Measurements from ENCODE around the gene ATG2B. TPM values are rescaled to one million over a fixed set of nuclear protein-coding genes. Genes with fewer than 3 reads are reported as not detected.
"Not testable (repeated sequence)": the region's sequence is repeated elsewhere in the genome, so short reads cannot be mapped to it uniquely, and the experiment has no call there.

Gene ATG2B
- total RNA-seq, 1 donor from 2014 or later, result 10.0 TPM

DNA sequence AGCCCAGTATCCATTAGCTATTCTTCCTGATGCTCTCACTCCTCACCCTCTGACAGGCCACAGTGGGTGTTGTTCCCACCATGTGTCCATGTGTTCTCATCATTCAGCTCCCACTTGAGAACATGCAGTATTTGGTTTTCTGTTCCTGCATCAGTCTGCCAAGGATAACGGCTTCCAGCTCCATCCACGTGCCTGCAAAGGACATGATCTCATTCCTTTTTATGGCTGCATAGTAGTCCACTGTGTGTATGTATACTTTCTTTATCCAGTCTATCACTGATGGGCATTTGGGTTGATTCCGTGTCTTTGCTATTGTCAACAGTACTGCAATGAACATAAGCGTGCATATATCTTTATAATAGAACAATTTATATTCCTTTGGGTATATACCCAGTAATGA, 8.9 kb downstream of the ATG2B start:
- TF ChIP-seq, protein P1, sequence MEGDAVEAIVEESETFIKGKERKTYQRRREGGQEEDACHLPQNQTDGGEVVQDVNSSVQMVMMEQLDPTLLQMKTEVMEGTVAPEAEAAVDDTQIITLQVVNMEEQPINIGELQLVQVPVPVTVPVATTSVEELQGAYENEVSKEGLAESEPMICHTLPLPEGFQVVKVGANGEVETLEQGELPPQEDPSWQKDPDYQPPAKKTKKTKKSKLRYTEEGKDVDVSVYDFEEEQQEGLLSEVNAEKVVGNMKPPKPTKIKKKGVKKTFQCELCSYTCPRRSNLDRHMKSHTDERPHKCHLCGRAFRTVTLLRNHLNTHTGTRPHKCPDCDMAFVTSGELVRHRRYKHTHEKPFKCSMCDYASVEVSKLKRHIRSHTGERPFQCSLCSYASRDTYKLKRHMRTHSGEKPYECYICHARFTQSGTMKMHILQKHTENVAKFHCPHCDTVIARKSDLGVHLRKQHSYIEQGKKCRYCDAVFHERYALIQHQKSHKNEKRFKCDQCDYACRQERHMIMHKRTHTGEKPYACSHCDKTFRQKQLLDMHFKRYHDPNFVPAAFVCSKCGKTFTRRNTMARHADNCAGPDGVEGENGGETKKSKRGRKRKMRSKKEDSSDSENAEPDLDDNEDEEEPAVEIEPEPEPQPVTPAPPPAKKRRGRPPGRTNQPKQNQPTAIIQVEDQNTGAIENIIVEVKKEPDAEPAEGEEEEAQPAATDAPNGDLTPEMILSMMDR (IDR thresholded peaks at IDR 0.05; ENCODE audit: borderline replicate concordance), result no peak
- peaks cover 13% of the 10 kb centered on the region for H3K4me1 ChIP-seq
- H3K27ac ChIP-seq (replicated peaks), result no peak overlapping the region
- no peaks in the 10 kb centered on the region for H3K36me3 ChIP-seq
- intact Hi-C loops (cut with micrococcal nuclease), result no loop called here
- no peaks in the 10 kb centered on the region for H3K9me3 ChIP-seq (replicated peaks)
- DNase-seq, result no peak
- H3K27me3 ChIP-seq (ENCODE audit: low read depth), result no peaks in the 10 kb centered on the region
- H3K4me3 ChIP-seq, result no peak overlapping the region

DNA sequence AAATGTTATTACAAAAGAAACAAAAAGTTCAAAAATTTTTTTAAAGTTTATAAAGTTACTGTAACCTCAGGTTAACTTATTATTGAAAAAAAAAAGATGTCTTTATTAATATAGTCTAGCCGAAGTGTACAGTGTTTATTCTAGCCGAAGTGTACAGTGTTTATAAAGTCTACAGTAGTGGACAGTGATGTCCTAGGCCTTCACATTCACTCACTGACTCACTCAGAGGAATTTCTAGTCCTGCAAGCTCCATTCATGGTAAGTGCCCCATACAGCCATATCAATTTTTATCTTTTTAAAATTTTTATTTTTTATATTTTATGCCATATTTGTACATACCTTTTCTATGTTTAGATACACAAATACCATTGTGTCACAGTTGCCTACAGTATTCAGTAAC, 10.4 kb downstream of the ATG2B start:
- Histone ChIP-seq H3K4me3 (no peak overlapping the region), H3K27me3 (ENCODE audit: low read depth) (no peaks in the 10 kb centered on the region), H3K36me3 (no peaks in the 10 kb centered on the region), H3K9me3 (replicated peaks) (no peaks in the 10 kb centered on the region), H3K4me1 (peaks cover 18% of the 10 kb centered on the region), H3K27ac (replicated peaks) (no peak overlapping the region)
- intact Hi-C loops (cut with micrococcal nuclease), result no loop called here
- DNase-seq, result no peak
- TF ChIP-seq, protein P1 (IDR thresholded peaks at IDR 0.05; ENCODE audit: borderline replicate concordance), result no peak

DNA sequence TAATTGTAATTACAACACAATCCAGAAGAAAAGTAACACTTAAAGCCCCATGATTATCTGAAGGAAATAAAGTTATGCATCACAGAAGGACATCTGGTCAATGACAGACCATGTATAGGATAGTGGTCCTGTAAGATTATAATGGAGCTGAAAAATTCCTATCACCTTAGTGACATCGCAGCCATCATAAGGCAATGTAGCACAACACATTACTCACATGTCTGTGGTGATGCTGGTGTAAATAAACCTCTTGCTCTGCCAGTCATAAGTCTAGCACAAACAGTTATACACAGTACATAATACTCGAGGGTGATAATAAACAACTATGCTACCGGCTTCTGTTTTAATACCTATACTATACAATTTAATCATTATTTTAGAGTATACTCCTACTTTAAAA, 11.2 kb downstream of the ATG2B start:
- H3K27me3 ChIP-seq (ENCODE audit: low read depth), result no peaks in the 10 kb centered on the region
- no peaks in the 10 kb centered on the region for H3K9me3 ChIP-seq (replicated peaks)
- TF ChIP-seq, protein P1 (IDR thresholded peaks at IDR 0.05; ENCODE audit: borderline replicate concordance), result no peak
- intact Hi-C loops (cut with micrococcal nuclease), result no loop called here
- no peak for DNase-seq
- H3K4me3 ChIP-seq, result no peak overlapping the region
- peaks cover 18% of the 10 kb centered on the region for H3K4me1 ChIP-seq
- no peaks in the 10 kb centered on the region for H3K36me3 ChIP-seq
- no peak overlapping the region for H3K27ac ChIP-seq (replicated peaks)

DNA sequence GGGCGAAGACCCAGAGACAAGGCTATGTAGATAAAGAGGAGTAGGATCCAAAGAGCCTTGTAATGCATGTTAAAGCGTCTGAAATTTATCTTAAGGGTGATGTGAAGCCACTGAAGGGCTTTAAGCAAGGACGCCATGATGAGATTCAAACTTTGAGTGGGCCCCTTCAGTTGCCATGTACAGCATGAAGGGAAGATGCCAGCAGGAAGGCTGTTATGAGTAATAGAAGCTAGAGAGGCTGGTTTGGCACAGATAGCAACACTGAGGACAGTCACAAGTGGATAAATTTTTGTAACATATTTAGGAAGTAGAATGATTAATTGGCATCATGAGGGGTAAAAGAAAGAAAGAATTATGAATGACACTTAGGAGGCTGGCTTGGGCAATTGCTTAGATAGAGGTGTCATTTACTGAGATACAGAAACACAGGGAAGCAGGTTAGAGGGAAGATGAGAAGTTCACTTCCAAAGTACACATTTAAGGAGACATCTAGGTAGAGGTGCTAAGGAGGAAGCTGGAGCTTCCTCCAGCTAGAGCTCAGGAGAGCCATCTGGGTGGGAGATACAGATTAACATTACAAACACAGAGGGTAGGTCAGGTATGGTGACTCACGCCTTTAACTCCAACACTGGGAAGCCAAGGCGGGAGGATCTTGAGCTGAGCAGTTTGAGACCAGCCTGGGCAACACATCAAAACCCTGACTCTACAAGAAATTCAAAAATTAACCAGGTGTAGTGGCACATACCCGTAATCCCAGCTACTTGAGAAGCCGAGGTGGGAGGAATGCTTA, 13.7 kb downstream of the ATG2B start:
- H3K27ac ChIP-seq (replicated peaks), result no peak overlapping the region
- H3K27me3 ChIP-seq (ENCODE audit: low read depth), result no peaks in the 10 kb centered on the region
- TF ChIP-seq, protein P1 (IDR thresholded peaks at IDR 0.05; ENCODE audit: borderline replicate concordance), result no peak
- H3K36me3 ChIP-seq, result no peaks in the 10 kb centered on the region
- intact Hi-C loops (cut with micrococcal nuclease), result no loop called here
- DNase-seq, result no peak
- peaks cover 19% of the 10 kb centered on the region for H3K4me1 ChIP-seq
- no peaks in the 10 kb centered on the region for H3K9me3 ChIP-seq (replicated peaks)
- no peak overlapping the region for H3K4me3 ChIP-seq

DNA sequence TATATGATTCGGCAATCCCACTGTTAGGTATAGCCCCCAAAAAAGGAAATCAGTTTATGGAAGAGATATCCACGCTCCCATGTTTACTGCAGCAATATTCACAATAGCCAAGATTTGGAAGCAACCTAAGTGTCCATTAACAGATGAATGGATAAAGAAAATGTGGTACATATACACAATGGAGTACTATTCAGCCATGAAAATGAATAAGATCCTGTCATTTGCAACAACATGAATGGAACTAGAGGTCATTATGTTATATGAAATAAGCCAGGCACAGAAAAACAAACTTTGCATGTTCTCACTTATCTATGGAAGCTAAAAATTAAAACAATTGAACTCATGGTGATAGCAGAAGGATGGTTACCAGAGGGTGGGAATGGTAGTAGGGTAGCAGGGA, 15.2 kb downstream of the ATG2B start:
- intact Hi-C loops (cut with micrococcal nuclease); H3K27ac ChIP-seq (replicated peaks); DNase-seq; H3K4me3 ChIP-seq; H3K36me3 ChIP-seq; H3K9me3 ChIP-seq (replicated peaks); H3K27me3 ChIP-seq (ENCODE audit: low read depth): not testable (repeated sequence)
- peaks cover 24% of the 10 kb centered on the region for H3K4me1 ChIP-seq

DNA sequence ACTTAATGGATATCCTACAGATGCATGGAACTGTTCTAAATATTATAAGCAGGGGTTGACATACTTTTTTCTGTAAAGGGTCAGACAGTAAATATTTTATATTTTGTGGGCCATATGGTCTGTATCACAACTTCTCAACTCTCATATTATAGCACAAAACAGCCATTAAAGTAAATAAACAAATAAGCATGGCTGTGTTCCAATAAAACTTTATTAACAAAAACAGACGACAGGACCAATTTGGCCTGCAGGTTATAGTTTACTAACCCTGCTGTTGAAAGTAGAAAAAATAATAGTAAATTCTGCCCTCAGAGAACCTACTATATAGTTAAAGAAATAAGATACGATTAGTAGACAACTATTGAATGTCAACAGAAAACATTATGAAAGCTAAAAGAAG, 17.5 kb downstream of the ATG2B start:
- H3K9me3 ChIP-seq (replicated peaks), result no peaks in the 10 kb centered on the region
- H3K27me3 ChIP-seq (ENCODE audit: low read depth), result no peaks in the 10 kb centered on the region
- no peak overlapping the region for H3K27ac ChIP-seq (replicated peaks)
- intact Hi-C loops (cut with micrococcal nuclease), result no loop called here
- TF ChIP-seq, protein P1 (IDR thresholded peaks at IDR 0.05; ENCODE audit: borderline replicate concordance), result no peak
- H3K4me1 ChIP-seq, result peaks cover 16% of the 10 kb centered on the region
- peaks cover 18% of the 10 kb centered on the region for H3K36me3 ChIP-seq
- DNase-seq, result no peak
- H3K4me3 ChIP-seq, result no peak overlapping the region

All from left ventricle myocardium inferior (tissue), 1 donor.